ENCODE results near the gene LAMTOR3. TPM values are rescaled to one million over a fixed set of nuclear protein-coding genes. Genes with fewer than 3 reads are reported as not detected.

The LAMTOR3 gene
- total and polyA plus RNA-seq, 2 experiments from 2014 or later, result 126 to 143 TPM

DNA sequence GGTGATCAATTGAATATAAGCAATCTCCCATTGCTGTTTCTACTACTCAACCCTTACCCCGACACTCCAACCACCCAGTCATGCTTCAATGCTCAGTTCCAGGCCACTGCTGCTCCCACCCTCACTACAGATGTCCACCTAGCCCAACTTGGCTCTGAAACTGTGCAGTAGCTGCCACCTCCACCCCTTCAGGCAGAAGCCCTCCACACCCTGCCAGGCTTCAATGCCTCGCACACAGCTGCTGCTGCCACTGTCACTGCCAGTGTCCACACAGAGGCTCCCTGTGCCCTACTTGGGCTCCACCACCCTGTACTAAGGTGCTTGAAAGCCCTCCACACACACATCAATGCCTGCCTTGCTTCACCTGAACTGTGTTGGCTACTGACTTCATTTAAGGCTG lies 34.6 kb downstream of the LAMTOR3 start:
- no peaks in the 10 kb centered on the region for H3K4me1 ChIP-seq (ENCODE audit: insufficient read depth)
- TF ChIP-seq EZH2 (IDR thresholded peaks at IDR 0.05; ENCODE audit: borderline replicate concordance) (no peak), EZH2phosphoT487 (IDR thresholded peaks at IDR 0.05; ENCODE audit: low read depth, severe bottlenecking, unreplicated experiment) (no peak)
- TF ChIP-seq, protein P1, sequence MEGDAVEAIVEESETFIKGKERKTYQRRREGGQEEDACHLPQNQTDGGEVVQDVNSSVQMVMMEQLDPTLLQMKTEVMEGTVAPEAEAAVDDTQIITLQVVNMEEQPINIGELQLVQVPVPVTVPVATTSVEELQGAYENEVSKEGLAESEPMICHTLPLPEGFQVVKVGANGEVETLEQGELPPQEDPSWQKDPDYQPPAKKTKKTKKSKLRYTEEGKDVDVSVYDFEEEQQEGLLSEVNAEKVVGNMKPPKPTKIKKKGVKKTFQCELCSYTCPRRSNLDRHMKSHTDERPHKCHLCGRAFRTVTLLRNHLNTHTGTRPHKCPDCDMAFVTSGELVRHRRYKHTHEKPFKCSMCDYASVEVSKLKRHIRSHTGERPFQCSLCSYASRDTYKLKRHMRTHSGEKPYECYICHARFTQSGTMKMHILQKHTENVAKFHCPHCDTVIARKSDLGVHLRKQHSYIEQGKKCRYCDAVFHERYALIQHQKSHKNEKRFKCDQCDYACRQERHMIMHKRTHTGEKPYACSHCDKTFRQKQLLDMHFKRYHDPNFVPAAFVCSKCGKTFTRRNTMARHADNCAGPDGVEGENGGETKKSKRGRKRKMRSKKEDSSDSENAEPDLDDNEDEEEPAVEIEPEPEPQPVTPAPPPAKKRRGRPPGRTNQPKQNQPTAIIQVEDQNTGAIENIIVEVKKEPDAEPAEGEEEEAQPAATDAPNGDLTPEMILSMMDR (IDR thresholded peaks at IDR 0.05; ENCODE audit: poor library complexity), result no peak
- DNase-seq (ENCODE audit: low spot score), result no peak
- no peak overlapping the region for H3K27ac ChIP-seq
- H2AFZ ChIP-seq, result no peak overlapping the region
- 91% methylated on average over 2 of the region's 2 CpGs for WGBS (ENCODE audit: low lambda C conversion rate, missing lambda C conversion rate)
- no peak overlapping the region for H3K4me3 ChIP-seq
- H3K27me3 ChIP-seq, result no peaks in the 10 kb centered on the region
- no peaks in the 10 kb centered on the region for H3K9me2 ChIP-seq (replicated peaks; ENCODE audit: insufficient read depth)
- no peaks in the 10 kb centered on the region for H3K36me3 ChIP-seq (replicated peaks; ENCODE audit: insufficient read depth, low read depth)
- H3K79me2 ChIP-seq, result no peaks in the 10 kb centered on the region
- no peaks in the 10 kb centered on the region for H3K9me3 ChIP-seq (ENCODE audit: low read depth)
- H4K20me1 ChIP-seq (ENCODE audit: insufficient read depth, poor library complexity, severe bottlenecking), result no peaks in the 10 kb centered on the region
- no peak overlapping the region for H3K4me2 ChIP-seq

DNA sequence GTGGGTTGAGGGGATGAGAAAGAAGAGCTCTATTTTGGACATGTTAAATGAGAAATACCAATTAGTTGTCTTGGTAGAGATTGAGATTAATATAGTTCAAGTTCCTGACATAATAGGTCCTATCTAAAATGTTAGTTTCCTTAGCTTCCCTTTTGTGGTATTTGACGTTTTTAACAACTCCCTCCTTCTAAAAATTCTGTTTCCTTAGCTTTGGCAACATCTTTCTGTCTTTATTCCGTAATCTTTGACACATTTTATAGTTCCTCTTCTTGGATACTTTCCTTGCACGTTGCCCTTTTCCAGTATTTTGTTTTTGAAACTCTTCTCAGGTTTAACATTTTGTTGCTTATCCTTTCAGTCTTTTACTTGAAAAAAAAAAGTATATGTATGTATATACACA lies 36.9 kb downstream of the LAMTOR3 start:
- TF ChIP-seq, protein P1 (IDR thresholded peaks at IDR 0.05; ENCODE audit: poor library complexity), result no peak
- TF ChIP-seq EZH2 (IDR thresholded peaks at IDR 0.05; ENCODE audit: borderline replicate concordance) (no peak), EZH2phosphoT487 (IDR thresholded peaks at IDR 0.05; ENCODE audit: low read depth, severe bottlenecking, unreplicated experiment) (no peak)
- no peaks in the 10 kb centered on the region for H3K27me3 ChIP-seq
- no peaks in the 10 kb centered on the region for H3K9me2 ChIP-seq (replicated peaks; ENCODE audit: insufficient read depth)
- H2AFZ ChIP-seq, result no peak overlapping the region
- 85% methylated on average over 3 of the region's 3 CpGs for WGBS (ENCODE audit: low lambda C conversion rate, missing lambda C conversion rate)
- H4K20me1 ChIP-seq (ENCODE audit: insufficient read depth, poor library complexity, severe bottlenecking), result no peaks in the 10 kb centered on the region
- H3K9me3 ChIP-seq (ENCODE audit: low read depth), result no peaks in the 10 kb centered on the region
- H3K4me3 ChIP-seq, result no peak overlapping the region
- DNase-seq (ENCODE audit: low spot score), result no peak
- H3K36me3 ChIP-seq (replicated peaks; ENCODE audit: insufficient read depth, low read depth), result no peaks in the 10 kb centered on the region
- H3K79me2 ChIP-seq, result no peaks in the 10 kb centered on the region
- H3K4me1 ChIP-seq (ENCODE audit: insufficient read depth), result no peaks in the 10 kb centered on the region
- no peak overlapping the region for H3K4me2 ChIP-seq
- no peak overlapping the region for H3K27ac ChIP-seq

DNA sequence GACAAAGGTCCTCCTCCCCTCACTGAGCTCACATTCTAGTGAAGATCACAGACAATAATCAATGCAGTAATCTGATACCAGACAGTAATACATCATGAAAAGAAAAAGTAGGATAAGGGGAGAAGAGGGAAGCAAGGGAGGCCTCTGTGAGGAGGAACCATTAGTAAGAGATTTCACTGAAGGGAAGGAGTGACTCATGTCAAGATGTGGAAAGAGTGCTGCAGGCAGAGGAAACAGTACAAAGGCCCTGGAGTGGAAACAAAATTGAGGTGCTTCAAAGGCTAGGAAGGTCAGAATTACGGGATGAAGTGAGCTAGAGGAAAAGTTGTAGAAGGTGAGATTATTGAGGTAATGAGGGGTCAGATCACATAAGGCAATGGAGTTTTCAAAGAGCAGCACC lies 38.1 kb downstream of the LAMTOR3 start:
- TF ChIP-seq EZH2phosphoT487 (IDR thresholded peaks at IDR 0.05; ENCODE audit: low read depth, severe bottlenecking, unreplicated experiment), result no peak
- TF ChIP-seq, protein P1 (IDR thresholded peaks at IDR 0.05; ENCODE audit: poor library complexity), result no peak
- no peak for TF ChIP-seq EZH2 (IDR thresholded peaks at IDR 0.05; ENCODE audit: borderline replicate concordance)
- no peak overlapping the region for H3K27ac ChIP-seq
- no peak overlapping the region for H3K4me3 ChIP-seq
- no peaks in the 10 kb centered on the region for H3K36me3 ChIP-seq (replicated peaks; ENCODE audit: insufficient read depth, low read depth)
- H3K4me2 ChIP-seq, result no peak overlapping the region
- no peaks in the 10 kb centered on the region for H4K20me1 ChIP-seq (ENCODE audit: insufficient read depth, poor library complexity, severe bottlenecking)
- no peaks in the 10 kb centered on the region for H3K4me1 ChIP-seq (ENCODE audit: insufficient read depth)
- 67% methylated on average over 1 of the region's 1 CpG for WGBS (ENCODE audit: low lambda C conversion rate, missing lambda C conversion rate)
- no peaks in the 10 kb centered on the region for H3K9me3 ChIP-seq (ENCODE audit: low read depth)
- no peaks in the 10 kb centered on the region for H3K79me2 ChIP-seq
- DNase-seq (ENCODE audit: low spot score), result no peak
- no peaks in the 10 kb centered on the region for H3K27me3 ChIP-seq
- H3K9me2 ChIP-seq (replicated peaks; ENCODE audit: insufficient read depth), result no peaks in the 10 kb centered on the region
- no peak overlapping the region for H2AFZ ChIP-seq

DNA sequence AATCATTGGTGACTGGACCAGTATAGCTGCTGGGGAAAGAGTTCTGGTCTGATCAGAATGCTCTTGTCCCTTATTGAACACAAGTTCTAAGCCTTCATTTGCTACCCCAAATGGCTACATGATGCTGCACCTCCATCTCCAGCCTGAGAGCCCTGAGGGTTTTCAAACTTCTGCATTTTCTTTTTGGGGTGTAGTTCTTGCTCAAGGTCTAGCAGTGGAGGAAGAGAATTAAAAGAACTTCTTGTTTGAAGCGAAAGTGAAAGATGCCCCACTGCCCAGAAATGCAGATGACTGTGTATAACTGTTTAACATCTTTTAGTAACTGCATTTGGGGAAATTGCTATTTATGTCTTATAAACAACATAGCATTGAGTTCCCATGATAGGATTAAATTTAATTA lies 38.5 kb downstream of the LAMTOR3 start:
- H3K27me3 ChIP-seq, result no peaks in the 10 kb centered on the region
- H3K9me2 ChIP-seq (replicated peaks; ENCODE audit: insufficient read depth), result no peaks in the 10 kb centered on the region
- no peak overlapping the region for H3K4me3 ChIP-seq
- H4K20me1 ChIP-seq (ENCODE audit: insufficient read depth, poor library complexity, severe bottlenecking), result no peaks in the 10 kb centered on the region
- H3K36me3 ChIP-seq (replicated peaks; ENCODE audit: insufficient read depth, low read depth), result no peaks in the 10 kb centered on the region
- H3K9me3 ChIP-seq (ENCODE audit: low read depth), result no peaks in the 10 kb centered on the region
- TF ChIP-seq EZH2phosphoT487 (IDR thresholded peaks at IDR 0.05; ENCODE audit: low read depth, severe bottlenecking, unreplicated experiment), result no peak
- no peak for TF ChIP-seq EZH2 (IDR thresholded peaks at IDR 0.05; ENCODE audit: borderline replicate concordance)
- TF ChIP-seq, protein P1 (IDR thresholded peaks at IDR 0.05; ENCODE audit: poor library complexity), result no peak
- no peak for DNase-seq (ENCODE audit: low spot score)
- no peak overlapping the region for H3K4me2 ChIP-seq
- H2AFZ ChIP-seq, result no peak overlapping the region
- H3K79me2 ChIP-seq, result no peaks in the 10 kb centered on the region
- 96% methylated on average over 1 of the region's 1 CpG for WGBS (ENCODE audit: low lambda C conversion rate, missing lambda C conversion rate)
- H3K4me1 ChIP-seq (ENCODE audit: insufficient read depth), result no peaks in the 10 kb centered on the region
- H3K27ac ChIP-seq, result no peak overlapping the region

All from hepatocyte (in vitro differentiated cells).